Glomerular endothelial cell (primary cell): ENCODE data around the gene LRRC41. TPM values are rescaled to one million over a fixed set of nuclear protein-coding genes. Genes with fewer than 3 reads are reported as not detected.
"Not testable (repeated sequence)": the region's sequence is repeated elsewhere in the genome, so short reads cannot be mapped to it uniquely, and the experiment has no call there.

Experiments
- DNase-seq: peaks from one replicate; pipeline ENCODE4 v3.0.0-alpha.2; 2011; ENCODE audit warnings: low read depth, low spot score; ENCODE audit errors: extremely low read depth
- total RNA-seq: library from RNA; depleted of rRNA; stranded (reverse); fragments of >200 nt; gene quantifications from 2 replicates; pipeline ENCODE4 v1.2.3, GENCODE V29; 2015

Gene LRRC41
- total RNA-seq, 1 donor from 2014 or later, result 94.9 TPM

- not testable (repeated sequence) for DNase-seq
These were observed 22.1 kb upstream of the LRRC41 start for GRCh38 chr1:46325285-46326076.

GRCh38 chr1:46322191-46322590 lies 18.8 kb upstream of the LRRC41 start:
- not testable (repeated sequence) for DNase-seq

- not testable (repeated sequence) for DNase-seq
These were observed 16.8 kb upstream of the LRRC41 start for GRCh38 chr1:46319960-46320914.

GRCh38 chr1:46319301-46319700 lies 15.9 kb upstream of the LRRC41 start:
- not testable (repeated sequence) for DNase-seq

GRCh38 chr1:46317323-46317722 lies 13.9 kb upstream of the LRRC41 start:
- DNase-seq, result no peak

- no peak for DNase-seq
These were observed 12.4 kb upstream of the LRRC41 start for GRCh38 chr1:46315669-46316403.

- no peak for DNase-seq
These were observed 6.9 kb upstream of the LRRC41 start for GRCh38 chr1:46310321-46310720.

- no peak for DNase-seq
These were observed 6.2 kb upstream of the LRRC41 start for GRCh38 chr1:46309401-46310159.

- no peak for DNase-seq
These were observed 2.7 kb upstream of the LRRC41 start for GRCh38 chr1:46306159-46306530.

GRCh38 chr1:46303872-46304326 lies 483 bp upstream of the LRRC41 start:
- no peak for DNase-seq

GRCh38 chr1:46302641-46303037 lies 777 bp downstream of the LRRC41 start:
- DNase-seq, result no peak

GRCh38 chr1:46301808-46302640 lies 1.4 kb downstream of the LRRC41 start:
- no peak for DNase-seq

GRCh38 chr1:46301406-46301807 lies 2.0 kb downstream of the LRRC41 start:
- no peak for DNase-seq

- DNase-seq, result no peak
These were observed 2.6 kb downstream of the LRRC41 start for GRCh38 chr1:46300673-46301405.

- DNase-seq, result no peak
These were observed 5.0 kb downstream of the LRRC41 start for GRCh38 chr1:46298387-46298786.

- DNase-seq, result no peak
These were observed 8.1 kb downstream of the LRRC41 start for GRCh38 chr1:46295306-46295705.

- no peak for DNase-seq
These were observed 13.4 kb downstream of the LRRC41 start for GRCh38 chr1:46289976-46290375.

- no peak for DNase-seq
These were observed 14.3 kb downstream of the LRRC41 start for GRCh38 chr1:46289134-46289494.
